Epithelial cell of prostate (primary cell): Measurements from ENCODE around the gene GLI3.
A peak's percentile ranks its signal among the peaks of the same experiment; 100 is the strongest.

ENCODE experiments used
- DNase-seq: peaks from one replicate; pipeline ENCODE4 v3.0.0-alpha.2; 2011; ENCODE audit warnings: low read depth, low spot score
- H3K27ac ChIP-seq: fragments of 450-650 bp; 2 replicates; pipeline ENCODE4 v1.5.1; 2017; ENCODE audit warnings: mild to moderate bottlenecking

Gene GLI3

DNA sequence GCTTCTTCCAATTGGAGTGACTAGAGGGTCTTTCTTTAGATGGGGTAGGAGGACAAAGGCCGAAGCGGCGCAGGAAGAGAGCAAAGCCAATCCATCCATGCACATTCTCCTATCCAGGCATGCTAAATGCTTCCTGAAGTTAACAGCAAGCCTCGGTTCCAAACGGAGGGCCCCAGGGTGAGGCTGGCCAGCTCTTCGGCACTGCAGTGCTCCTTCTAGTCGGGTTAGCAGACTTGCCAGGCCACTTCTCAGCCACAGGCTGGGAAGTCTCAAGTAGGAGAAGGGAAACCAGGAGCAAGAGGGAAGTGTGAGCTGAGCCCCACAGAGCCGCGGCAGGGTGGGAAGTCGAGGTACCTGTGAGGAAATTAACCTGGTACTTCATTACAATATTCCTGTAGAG is 280.3 kb downstream of the GLI3 start:
- DNase-seq, result no peak
- no peak overlapping the region for H3K27ac ChIP-seq

DNA sequence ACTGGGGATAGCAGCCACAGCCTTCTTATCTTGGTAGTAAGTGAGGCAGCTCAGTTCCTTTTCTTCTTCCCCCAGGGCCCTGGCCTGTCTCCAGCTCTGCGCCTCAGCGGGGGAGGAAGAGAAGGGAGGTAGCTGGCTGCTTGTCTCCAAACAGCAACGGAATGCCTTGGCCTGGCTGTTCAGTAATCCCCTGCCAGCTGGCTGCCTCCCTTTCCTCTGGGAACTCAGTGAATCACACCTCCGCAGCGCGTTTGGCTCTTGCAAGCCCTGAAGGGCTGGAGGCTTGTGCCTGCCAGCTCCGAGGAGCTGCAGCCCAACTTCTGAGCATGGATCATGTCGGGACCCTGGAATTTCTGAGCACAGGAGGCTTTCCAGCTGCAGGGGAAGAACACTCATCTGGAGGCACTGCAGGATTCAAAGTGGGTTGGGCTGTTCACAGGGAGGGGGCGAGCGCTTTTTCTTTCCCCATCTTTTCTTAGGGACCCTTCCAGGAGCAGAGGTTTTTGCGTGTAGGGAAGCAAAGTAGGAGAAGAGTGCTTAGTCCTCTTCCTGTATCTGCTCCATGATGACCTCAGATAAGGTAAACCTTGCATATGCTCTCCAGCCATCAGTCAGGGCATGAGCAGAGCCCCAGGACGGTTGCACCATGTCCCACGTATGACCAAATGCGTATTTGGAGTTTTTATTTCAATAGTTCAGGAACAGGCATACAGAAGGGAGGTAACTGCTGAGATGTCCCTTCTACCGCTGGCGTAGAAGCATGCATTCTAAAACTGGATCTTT is 280.9 kb downstream of the GLI3 start:
- H3K27ac ChIP-seq, result no peak overlapping the region
- DNase-seq, result peak; percentile 82

DNA sequence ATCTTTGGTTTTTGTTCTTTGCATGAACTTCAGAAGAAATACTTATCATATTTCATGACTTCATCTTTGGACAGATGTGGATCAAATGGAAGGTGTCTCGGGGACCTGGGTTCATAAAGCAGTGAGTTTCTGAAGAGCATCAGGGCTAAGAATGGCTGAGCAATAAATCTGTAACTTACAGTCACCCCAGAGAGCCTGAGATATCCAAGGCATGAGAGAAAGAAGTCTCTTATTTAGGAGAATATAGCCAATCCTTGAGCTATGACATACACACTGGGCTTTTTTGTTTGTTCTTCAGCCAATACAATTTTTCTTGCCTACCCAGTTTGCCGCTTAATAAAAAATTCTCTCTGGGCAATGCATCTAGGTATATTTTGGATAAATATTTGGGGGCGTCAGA is 281.6 kb downstream of the GLI3 start:
- no peak overlapping the region for H3K27ac ChIP-seq
- no peak for DNase-seq

DNA sequence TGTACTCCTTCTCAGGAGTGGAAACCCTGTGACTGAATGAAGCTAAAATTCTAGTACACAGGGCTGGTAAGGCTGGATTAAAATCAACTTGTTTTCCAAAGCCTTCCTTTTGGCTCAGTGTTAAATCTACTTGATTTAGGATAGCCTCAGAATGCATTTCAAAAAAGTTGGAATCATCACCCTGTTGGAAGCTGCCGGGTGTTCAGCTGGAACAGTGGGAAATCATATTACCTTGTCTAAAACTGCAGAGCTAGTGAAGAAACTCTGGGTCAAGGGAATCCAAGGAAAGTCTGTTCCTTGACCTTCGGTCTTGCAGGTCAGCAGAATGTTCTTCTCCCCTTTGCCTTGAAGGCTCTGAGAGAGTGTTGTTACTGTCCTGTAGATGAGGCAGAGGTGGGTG is 282.0 kb downstream of the GLI3 start:
- no peak overlapping the region for H3K27ac ChIP-seq
- no peak for DNase-seq

DNA sequence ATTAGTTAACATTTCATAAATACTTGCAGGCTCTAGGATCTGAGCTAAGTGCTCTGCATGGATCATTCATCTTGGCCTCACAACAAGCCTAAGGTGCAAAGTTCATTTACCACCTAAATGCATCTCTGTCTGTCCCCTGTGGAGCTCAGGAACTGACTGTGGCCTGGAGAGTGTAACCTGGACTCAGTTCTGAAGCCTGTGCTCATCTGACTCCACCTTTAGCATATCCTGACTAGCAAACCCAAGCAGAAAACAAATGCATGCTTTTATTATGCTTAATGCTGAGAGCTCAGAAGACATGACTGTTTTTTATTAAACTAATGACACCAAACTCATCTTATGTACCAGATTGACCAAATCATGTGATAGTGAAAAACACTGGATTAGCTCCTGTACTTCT is 288.5 kb downstream of the GLI3 start:
- no peak for DNase-seq
- no peak overlapping the region for H3K27ac ChIP-seq

DNA sequence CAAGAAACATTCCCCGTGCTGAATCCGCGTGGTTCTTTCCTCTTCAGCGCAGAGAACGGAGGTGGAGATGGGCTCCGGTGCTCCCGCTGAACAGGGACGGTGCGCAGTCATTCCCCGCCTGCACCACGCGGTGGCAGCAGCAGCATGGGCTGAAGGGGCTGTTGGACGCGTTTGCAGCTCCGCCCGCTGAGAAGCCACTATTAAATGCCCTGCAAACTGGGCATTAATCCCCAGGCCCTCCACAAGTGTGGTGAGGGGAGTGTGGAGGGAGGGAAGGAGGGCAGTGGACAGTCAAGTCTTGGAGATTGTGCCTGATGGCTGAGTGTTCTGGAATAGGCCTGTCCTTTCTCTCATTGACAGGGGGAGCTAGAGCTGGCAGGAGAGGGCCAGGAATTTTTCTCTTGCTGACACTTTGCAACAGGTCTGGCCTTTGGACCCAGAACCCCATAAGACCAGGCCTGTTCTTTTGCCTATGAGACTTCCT is 293.9 kb downstream of the GLI3 start:
- DNase-seq, result no peak

DNA sequence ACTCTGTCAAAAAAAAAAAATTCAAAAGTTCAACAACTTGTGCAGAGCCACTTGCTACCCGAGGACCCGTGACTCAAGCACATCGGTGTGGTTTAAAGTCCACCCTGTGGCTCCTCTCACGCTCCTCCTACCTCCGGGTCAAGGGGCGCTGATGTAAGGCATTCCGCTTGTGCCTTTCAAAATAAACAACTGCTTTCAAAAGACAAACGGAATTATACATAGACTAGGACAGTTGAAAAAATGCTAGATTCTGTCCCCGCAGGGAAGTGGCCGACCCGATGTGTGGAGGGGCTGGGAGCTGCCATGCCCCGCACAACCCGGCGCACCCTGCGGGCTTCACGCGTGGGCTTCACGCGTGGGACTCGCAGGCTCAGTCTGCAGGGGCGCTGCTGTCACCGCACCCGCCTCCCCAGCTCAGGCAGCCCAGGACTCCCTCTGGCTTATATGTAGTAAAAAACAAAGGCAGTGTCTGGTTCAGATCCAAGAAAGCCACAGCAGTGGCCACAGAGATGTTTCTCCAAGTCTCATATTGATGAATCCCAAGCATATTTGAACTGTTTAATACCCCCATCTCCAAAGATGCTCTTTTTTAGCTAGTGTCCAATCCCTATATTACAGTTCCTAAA is 294.4 kb downstream of the GLI3 start:
- no peak overlapping the region for H3K27ac ChIP-seq
- no peak for DNase-seq

More for the DNA sequence above, 293.9 kb downstream of the GLI3 start:
- H3K27ac ChIP-seq, result no peak overlapping the region

DNA sequence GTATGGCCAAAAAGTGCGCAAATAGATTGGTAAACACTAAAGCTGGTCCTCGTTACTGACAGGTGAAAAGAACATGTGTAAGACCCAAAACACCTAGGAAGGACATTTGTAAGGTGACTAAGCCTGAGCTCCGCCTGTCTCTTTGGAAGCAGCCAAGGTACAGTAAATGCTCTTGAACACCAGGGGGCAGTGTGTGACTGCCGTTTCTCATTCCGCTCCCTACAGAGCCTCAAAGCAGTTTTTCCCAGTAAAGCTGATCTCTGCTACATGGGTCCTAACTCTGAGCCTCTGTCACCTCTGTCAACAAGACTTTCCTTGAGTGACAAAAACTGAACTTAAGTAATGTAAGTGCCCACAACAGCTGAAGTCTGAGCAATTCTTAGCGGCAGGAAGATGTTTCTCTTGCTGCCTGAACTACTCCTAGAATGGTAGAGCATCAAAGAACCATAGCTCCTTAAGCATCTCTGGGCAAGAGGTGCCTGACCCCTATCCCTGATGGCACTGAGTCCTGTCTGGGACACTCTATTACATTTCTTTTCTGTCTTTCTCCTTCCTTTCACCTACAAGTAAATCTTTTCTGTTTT is 296.2 kb downstream of the GLI3 start:
- peak; percentile 27 for DNase-seq
- H3K27ac ChIP-seq, result no peak overlapping the region

DNA sequence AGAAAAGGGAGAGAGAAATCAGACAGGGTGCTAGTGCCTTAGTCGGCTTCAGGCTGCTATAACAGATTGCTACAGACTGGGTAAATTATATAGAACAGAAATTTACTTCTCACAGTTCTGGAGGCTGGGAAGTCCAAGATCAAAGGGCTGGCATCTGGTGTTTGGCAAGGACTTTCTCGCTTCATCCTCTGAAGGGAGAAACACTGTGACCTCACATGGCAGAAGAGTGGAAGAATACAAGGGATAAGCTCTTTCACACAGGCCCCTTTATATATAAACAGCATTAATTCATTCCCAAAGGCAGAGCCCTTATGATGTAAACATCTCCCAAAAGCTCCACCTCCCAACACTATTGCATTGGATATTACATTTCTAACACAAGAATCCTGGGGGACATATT is 298.6 kb downstream of the GLI3 start:
- H3K27ac ChIP-seq, result no peak overlapping the region
- no peak for DNase-seq

DNA sequence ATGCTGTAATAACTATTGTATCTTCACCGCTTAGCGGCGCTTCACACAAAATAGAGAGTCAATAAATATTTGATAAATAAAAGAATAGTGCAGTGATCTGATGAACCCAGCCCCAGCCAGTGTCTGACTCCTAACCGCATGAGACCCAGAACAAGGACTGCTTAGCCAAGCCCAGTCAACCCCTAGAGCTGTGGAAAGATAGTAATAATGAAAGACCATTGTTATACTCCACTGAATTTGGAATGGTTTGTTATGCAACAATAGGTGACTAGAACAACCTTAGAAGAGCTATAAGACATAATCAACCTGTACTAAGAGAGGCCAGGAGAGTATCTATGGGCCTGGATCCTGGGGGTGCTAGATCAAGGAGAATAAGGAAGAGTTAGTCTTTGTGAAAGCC is 303.6 kb downstream of the GLI3 start:
- DNase-seq, result no peak

DNA sequence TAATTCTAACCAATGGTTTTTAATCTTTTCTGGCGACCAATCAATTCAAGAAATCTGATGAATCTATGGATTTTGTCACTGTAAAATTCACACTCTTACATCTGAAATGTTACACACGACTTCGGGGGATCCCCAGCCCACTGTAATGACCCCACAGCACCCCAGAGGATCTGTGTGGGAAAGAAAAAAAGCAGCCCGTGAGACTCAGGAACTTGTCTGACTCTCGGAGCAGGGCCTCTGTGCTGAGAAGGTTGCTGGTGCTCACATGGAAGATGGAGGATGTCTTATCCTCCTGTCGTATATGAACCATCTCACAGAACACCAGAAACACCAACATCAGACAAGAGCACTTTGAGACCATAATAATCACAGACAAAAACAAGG is 305.8 kb downstream of the GLI3 start:
- no peak overlapping the region for H3K27ac ChIP-seq

More for the DNA sequence above, 303.6 kb downstream of the GLI3 start:
- H3K27ac ChIP-seq, result no peak overlapping the region

DNA sequence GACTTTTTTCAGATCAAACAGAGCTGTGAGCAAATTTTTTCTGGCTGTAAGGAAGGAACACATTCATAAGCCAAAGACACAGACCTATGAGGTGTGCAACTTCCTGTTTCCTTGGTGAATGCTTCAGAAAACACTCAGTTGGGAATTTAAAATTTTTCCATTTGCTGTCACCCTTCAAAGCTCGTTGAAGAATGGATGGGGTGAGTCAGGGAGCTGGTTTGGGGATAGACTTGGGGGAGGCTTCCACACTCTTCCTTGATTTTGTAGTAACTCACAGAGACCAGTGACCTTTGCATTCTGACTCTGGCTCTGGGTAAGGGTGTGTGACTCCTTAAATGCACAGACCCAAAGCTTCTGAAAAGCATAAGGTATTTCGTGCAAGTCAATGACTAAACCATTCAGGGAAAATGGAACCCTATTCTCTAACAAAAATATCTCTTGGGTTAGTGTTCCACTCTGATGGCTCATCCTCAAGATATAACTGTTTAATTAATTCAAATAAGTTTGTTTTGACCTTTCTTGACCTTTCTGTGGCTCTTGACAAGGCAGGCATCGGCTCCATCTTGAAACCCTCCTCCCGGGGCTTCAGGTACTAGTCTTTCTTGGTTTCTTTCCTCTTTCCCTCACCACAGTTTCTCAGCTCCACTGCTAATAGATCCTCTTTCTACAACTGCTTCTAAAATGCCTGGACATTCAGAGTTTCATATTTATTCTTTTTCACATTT is 306.3 kb downstream of the GLI3 start:
- DNase-seq, result no peak
- H3K27ac ChIP-seq, result peak overlapping the region; percentile 9

More for the DNA sequence above, 305.8 kb downstream of the GLI3 start:
- DNase-seq, result no peak

DNA sequence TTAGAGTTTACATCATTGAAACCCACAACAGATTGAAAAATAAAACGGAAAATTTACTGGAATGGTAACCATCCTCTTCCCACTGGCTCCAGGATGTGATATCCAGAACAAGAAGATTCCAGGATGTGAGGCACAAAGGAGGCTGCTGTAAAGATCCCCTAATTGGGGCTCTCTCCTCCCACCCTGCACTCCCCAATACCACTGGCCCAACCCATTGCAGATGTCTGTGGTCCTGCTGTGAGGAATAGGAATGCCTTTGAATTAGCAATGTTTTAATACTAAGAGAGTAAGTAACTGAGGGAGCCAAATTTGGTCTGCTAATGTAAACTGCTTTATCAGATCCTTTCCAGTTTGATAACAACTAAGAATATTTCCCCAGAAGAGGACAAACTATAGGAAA is 308.2 kb downstream of the GLI3 start:
- no peak overlapping the region for H3K27ac ChIP-seq
- no peak for DNase-seq

DNA sequence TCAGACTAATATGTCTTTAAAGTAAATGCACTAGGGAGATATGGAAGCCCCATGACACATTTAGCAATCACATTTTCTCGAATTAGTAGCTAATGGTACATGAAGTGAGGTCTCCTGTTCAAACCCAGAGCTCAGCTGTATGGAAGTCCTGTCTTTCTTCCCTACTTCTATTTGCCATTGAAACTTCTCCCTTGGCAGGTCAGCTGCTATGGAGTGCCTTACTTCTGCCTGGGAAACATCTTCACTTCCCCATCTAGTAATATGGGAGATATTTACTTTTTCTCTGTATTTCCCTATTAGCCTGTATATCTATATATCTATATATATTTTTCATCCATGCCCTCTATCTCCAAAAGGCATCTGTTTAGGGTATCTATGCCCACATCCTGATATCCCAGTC is 308.8 kb downstream of the GLI3 start:
- H3K27ac ChIP-seq, result no peak overlapping the region
- DNase-seq, result no peak

DNA sequence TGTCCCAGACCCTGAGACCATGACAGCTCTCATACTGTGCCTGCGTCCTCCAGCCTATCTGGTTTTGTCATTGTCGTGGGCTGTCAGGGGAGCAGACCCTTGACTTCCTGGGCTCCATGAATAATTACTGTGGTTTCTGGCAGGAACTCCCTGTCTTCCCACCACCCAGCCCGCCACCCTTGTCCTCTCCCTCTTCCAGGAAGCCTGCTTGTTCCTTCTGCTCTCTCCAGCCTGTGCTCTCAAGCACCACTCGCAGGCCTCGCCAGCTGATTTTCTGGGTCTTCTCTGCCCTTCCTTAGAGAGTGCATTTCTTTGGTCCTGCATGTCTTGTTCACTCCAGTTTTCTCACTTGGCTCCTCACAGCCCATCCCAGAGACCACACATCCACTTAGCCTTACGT is 309.6 kb downstream of the GLI3 start:
- no peak overlapping the region for H3K27ac ChIP-seq
- DNase-seq, result no peak

DNA sequence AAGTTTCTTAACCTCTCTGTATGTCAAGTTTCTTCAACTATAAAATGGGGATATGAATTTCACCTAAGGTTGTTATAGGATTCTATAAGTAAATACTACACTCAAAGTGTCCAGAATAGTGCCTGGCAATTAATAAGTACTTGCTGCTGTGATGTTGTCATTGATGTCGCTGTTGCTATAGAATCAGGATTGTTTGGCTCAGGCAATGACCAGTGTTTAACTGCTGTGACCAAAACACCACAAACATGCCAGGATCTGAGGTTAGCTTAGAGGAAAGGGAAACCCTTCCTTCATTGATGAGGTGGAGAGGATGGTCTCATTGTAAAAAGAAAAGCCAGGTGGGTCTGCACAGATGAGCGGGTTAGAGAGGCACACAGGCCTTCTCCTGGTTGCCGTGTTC is 311.1 kb downstream of the GLI3 start:
- no peak for DNase-seq
- no peak overlapping the region for H3K27ac ChIP-seq

DNA sequence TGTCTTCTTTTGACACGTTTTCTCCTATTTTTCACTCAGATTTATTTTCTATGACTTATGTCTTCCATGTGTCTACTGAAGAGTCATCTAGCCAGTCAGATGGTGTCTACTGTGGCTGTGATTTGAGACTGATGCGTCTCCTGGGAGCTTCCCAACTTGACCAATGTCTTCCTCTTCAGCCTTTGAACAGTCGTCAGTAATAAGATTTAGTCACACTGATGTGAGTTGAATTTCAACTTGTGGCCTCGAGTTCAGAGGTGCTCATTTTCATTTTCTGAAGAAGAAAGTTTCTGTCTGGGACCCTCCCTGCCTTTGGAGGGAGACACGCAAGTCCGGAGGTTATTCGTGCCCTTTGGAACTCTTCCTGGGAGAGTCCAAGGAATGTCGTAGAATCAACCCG is 312.2 kb downstream of the GLI3 start:
- no peak for DNase-seq

DNA sequence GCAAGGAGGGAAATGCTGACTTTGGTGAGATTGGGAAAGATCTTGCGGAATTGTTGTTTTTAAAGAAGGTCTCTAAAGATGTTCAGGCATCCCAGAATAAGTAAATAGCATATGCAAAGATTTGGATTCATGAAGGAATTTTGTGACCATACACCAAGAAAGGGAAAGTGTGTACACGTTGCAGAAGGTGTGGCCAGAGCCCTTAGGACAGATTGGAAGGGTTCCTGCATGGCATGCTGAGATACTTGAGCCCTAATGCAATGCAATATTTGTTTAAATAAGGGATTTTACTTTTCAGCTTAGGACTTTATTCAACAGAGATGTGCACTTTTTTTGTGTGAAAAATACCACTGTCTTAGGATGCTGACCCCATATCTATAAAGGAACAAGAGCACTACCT is 314.6 kb downstream of the GLI3 start:
- no peak for DNase-seq
- no peak overlapping the region for H3K27ac ChIP-seq

More for the DNA sequence above, 312.2 kb downstream of the GLI3 start:
- H3K27ac ChIP-seq, result no peak overlapping the region

DNA sequence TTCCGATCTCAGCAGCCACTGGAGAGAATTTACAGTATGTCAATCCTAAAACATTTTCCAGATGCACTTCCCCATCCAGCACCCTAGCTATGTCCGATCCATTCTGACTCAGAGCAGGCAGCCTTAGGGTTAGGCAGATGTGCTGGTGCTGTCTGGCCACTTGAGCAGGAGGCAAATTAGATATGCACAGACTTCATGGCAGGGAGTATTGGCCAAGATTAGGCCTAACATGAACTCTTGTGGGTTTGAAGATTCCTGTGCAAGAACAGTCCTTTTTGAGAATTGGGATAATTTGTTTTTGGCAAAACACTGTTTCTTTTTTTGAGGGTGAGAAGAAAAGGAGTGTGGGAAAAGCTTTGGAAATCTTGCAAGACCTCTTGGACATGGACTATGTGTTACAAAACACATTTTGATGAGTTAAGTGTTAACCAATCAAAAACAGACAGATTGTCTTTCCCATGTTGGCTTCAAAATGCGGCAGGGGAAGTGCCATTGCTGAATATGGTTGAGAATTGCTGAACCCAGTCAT is 315.5 kb downstream of the GLI3 start:
- no peak for DNase-seq
- H3K27ac ChIP-seq, result no peak overlapping the region

DNA sequence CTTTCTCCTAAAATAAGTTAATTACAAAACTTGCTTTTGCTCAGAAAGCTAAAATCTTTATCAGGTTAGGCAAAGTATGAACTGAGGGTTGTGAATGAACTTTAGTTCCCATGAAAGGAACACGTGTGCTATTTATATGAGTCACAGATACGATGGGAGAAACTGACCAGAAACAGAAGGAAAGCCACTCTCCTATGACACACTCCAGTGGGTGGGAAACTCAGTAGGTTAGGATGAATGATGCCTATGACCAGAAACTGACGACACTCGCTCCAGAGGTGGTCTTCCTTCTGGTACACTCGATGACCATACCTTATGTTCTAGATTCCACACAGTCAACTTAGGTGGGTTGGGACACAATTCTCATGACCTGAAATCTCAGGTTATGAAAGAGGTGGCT is 318.4 kb downstream of the GLI3 start:
- DNase-seq, result no peak

More for the DNA sequence above, 318.4 kb downstream of the GLI3 start:
- no peak overlapping the region for H3K27ac ChIP-seq
